ENCODE results near the gene SGTB. TPM values are rescaled to one million over a fixed set of nuclear protein-coding genes. Genes with fewer than 3 reads are reported as not detected.

The SGTB gene
- 12.2 and 14.3 TPM in 2 replicates for total RNA-seq (2014; rRNA removed)
- polyA plus RNA-seq (2012) = 5.7 TPM

- peak; percentile 75 for DNase-seq (ENCODE audit: low read depth)
Observed at GRCh38 chr5:65721720-65722574, at the start of gene SGTB, which contains the start of gene NLN. TSS of gene SGTB (minus strand) at chr5:65722109. CDS start at chr5:65720807, 1,302 bp downstream. TSS of gene NLN (plus strand) at chr5:65722205. CDS start at chr5:65722374, 169 bp downstream.

- no peak for DNase-seq (ENCODE audit: low read depth)
Observed at GRCh38 chr5:65771266-65771665, 49.4 kb upstream of the SGTB start.

GRCh38 chr5:65769539-65769938 lies 47.6 kb upstream of the SGTB start:
- DNase-seq (ENCODE audit: low read depth) = peak; percentile 86

- DNase-seq (ENCODE audit: low read depth) = peak; percentile 1
Observed at GRCh38 chr5:65768723-65769346, 46.9 kb upstream of the SGTB start.

GRCh38 chr5:65767565-65767964 lies 45.7 kb upstream of the SGTB start:
- no peak for DNase-seq (ENCODE audit: low read depth)

- DNase-seq (ENCODE audit: low read depth) = no peak
Observed at GRCh38 chr5:65766781-65767180, 44.9 kb upstream of the SGTB start.

GRCh38 chr5:65766175-65766574 lies 44.3 kb upstream of the SGTB start:
- no peak for DNase-seq (ENCODE audit: low read depth)

- DNase-seq (ENCODE audit: low read depth) = no peak
Observed at GRCh38 chr5:65765582-65765981, 43.7 kb upstream of the SGTB start.

GRCh38 chr5:65762234-65762633 lies 40.3 kb upstream of the SGTB start:
- peak; percentile 1 for DNase-seq (ENCODE audit: low read depth)

GRCh38 chr5:65760504-65761275 lies 38.8 kb upstream of the SGTB start:
- DNase-seq (ENCODE audit: low read depth) = peak; percentile 56

GRCh38 chr5:65758546-65759144 lies 36.7 kb upstream of the SGTB start:
- no peak for DNase-seq (ENCODE audit: low read depth)

GRCh38 chr5:65753189-65753588 lies 31.3 kb upstream of the SGTB start:
- no peak for DNase-seq (ENCODE audit: low read depth)

- no peak for DNase-seq (ENCODE audit: low read depth)
Observed at GRCh38 chr5:65750938-65751337, 29.0 kb upstream of the SGTB start.

- DNase-seq (ENCODE audit: low read depth) = no peak
Observed at GRCh38 chr5:65749956-65750355, 28.0 kb upstream of the SGTB start.

- no peak for DNase-seq (ENCODE audit: low read depth)
Observed at GRCh38 chr5:65749221-65749844, 27.4 kb upstream of the SGTB start.

- DNase-seq (ENCODE audit: low read depth) = peak; percentile 76
Observed at GRCh38 chr5:65742565-65743231, 20.8 kb upstream of the SGTB start.

GRCh38 chr5:65739162-65739561 lies 17.3 kb upstream of the SGTB start:
- DNase-seq (ENCODE audit: low read depth) = no peak

GRCh38 chr5:65738305-65738704 lies 16.4 kb upstream of the SGTB start:
- DNase-seq (ENCODE audit: low read depth) = no peak

GRCh38 chr5:65737842-65738241 lies 15.9 kb upstream of the SGTB start:
- no peak for DNase-seq (ENCODE audit: low read depth)

GRCh38 chr5:65736011-65736410 lies 14.1 kb upstream of the SGTB start:
- no peak for DNase-seq (ENCODE audit: low read depth)

GRCh38 chr5:65734921-65735320 lies 13.0 kb upstream of the SGTB start:
- DNase-seq (ENCODE audit: low read depth) = no peak

All from LHCN-M2 (cell line).